Activated CD4-positive, alpha-beta memory T cell treated with anti-CD3 and anti-CD28 coated beads for 36 hours (primary cell): ENCODE results near the gene FCRL5. TPM values are rescaled to one million over a fixed set of nuclear protein-coding genes. Genes with fewer than 3 reads are reported as not detected.
A peak's percentile ranks its signal among the peaks of the same experiment; 100 is the strongest.
"Not testable (repeated sequence)": the region's sequence is repeated elsewhere in the genome, so short reads cannot be mapped to it uniquely, and the experiment has no call there.

Source experiments
- CTCF ChIA-PET: fragments of 350-600 bp; sonication (Branson Sonifier 250); formaldehyde crosslinking; loops from one replicate; lab custom pipeline; 2021; ENCODE audit warnings: antibody characterized with exemption, inconsistent platforms; lab: Charles Lee
- POLR2A ChIA-PET: fragments of 350-600 bp; sonication (Branson Sonifier 250); formaldehyde crosslinking; loops from one replicate; lab custom pipeline; 2021; ENCODE audit warnings: antibody characterized with exemption; lab: Charles Lee
- DNase-seq: peaks from one replicate; pipeline ENCODE4 v3.0.0-alpha.2; 2020
- H3K27ac Mint-ChIP-seq: one replicate; pipeline ENCODE4 v1.8.0; 2021; ENCODE audit warnings: mixed read lengths
- H3K27me3 Mint-ChIP-seq: one replicate; pipeline ENCODE4 v1.8.0; 2021; ENCODE audit warnings: mixed read lengths
- H3K36me3 Mint-ChIP-seq: one replicate; pipeline ENCODE4 v1.8.0; 2021; ENCODE audit warnings: mixed read lengths
- H3K4me1 Mint-ChIP-seq: one replicate; pipeline ENCODE4 v1.8.0; 2021; ENCODE audit warnings: low read depth, mixed read lengths
- H3K4me3 Mint-ChIP-seq: one replicate; pipeline ENCODE4 v1.8.0; 2021; ENCODE audit warnings: mild to moderate bottlenecking, mixed read lengths
- H3K9me3 Mint-ChIP-seq: one replicate; pipeline ENCODE4 v1.8.0; 2021; ENCODE audit warnings: mixed read lengths
- intact Hi-C: fragments of 100-400 bp; cut with micrococcal nuclease; formaldehyde crosslinking; loops from one replicate; pipeline ENCODE4 v1.15.1; 2023
- total RNA-seq, 2 experiments: library from RNA; stranded (reverse); gene quantifications; one replicate each; pipeline ENCODE4 v1.2.3, GENCODE V29; 2021

FCRL5 gene
- total RNA-seq, 2 experiments from 2014 or later: not detected

DNA sequence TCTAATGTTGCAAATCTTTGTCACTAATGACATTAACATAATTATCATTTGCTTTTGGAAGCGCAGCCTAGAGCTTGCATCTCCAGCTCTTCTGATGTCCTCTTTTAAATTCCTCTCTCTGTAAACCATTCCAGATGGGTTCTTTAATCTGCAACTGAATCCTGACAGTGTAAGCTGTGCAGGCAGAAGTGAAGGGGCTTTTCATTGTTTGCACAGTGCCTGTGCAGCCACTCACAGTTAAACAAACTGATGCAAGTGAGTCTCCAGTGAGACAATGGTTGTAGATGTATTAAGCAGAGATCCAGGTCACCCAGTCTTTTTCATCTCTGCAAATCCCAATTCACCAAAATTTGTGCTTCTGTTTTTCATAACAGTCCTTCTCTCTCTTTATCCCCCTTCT is 22.5 kb upstream of the FCRL5 start:
- Mint-ChIP-seq H3K4me1 (no peaks in the 10 kb centered on the region), H3K27me3 (peaks cover 10% of the 10 kb centered on the region), H3K27ac (no peak overlapping the region), H3K9me3 (no peaks in the 10 kb centered on the region), H3K4me3 (no peak overlapping the region), H3K36me3 (no peaks in the 10 kb centered on the region)
- ChIA-PET CTCF (interaction anchor here (1.5 kb wide), 1 partner anchor 550 kb away, joined by 3 read pairs; no protein-coding TSS in a partner anchor), POLR2A (no interaction called here)
- DNase-seq: no peak
- intact Hi-C loops: no loop called here

DNA sequence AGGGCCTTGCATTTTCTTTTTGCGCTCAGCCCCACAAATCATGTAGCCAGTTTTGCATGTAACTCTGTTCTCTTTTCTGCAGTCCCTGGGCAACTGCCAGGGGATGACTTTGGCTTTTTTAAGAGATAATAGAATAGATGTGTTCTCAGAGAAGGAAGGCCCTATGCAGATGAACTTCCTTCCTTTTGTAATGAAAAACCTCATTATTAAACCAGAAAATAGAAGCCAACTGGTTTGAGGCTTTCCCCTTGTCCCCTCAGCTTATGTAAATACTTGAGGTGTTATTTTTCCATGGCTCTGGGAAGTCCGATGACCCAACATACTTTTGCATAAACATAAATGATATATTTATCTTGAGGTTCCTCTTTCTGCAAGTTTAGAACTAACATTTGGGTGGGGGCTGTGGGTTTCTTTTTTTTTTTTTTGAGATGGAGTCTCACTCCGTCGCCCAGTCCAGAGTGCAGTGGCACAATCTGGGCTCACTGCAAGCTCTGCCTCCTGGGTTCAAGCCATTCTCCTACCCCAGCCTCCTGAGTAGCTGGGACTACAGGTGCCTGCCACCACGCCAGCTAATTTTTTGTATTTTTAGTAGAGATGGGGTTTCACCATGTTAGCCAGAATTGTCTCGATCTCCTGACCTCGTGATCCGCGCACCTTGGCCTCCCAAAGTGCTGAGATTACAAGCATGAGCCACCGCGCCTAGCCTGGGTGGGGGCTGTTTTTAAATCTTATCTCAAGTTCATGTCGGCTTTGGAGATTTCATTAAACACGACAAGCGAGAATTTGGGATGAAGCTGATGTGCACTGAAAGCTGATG is 14.4 kb upstream of the FCRL5 start:
- CTCF ChIA-PET: interaction anchor here (2.4 kb wide), 1 partner anchor 13 kb away, joined by 13 read pairs; no protein-coding TSS in a partner anchor
- no peak for DNase-seq
- Mint-ChIP-seq H3K9me3 (no peaks in the 10 kb centered on the region), H3K4me3 (no peak overlapping the region), H3K36me3 (no peaks in the 10 kb centered on the region), H3K4me1 (no peaks in the 10 kb centered on the region), H3K27me3 (peaks cover 26% of the 10 kb centered on the region), H3K27ac (no peak overlapping the region)
- intact Hi-C loops: no loop called here
- POLR2A ChIA-PET: interaction anchor here (1.1 kb wide), 1 partner anchor 11 kb away, joined by 3 read pairs; no protein-coding TSS in a partner anchor

DNA sequence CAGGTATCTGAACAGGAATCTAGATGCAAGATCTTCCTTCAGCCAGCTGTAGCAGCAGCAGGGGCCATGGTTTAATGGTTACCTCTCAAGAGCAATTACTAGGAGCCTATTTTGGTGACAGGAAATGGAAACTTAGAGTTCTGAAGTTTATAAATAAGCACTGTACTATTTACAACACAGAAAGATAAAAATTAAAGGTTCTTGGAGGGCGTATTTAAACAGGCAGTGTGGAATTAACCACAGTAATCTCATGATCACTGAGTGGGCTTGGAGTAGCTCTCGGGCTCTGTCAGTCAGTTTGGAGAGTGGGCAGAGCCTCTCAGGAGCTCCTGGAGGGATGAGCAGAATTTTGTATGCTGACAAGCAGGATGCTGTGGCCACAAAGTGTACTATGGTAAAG is 10.2 kb upstream of the FCRL5 start:
- Mint-ChIP-seq H3K4me3 (no peak overlapping the region), H3K27ac (no peak overlapping the region), H3K9me3 (no peaks in the 10 kb centered on the region), H3K4me1 (no peaks in the 10 kb centered on the region), H3K36me3 (no peaks in the 10 kb centered on the region), H3K27me3 (peaks cover 28% of the 10 kb centered on the region)
- CTCF ChIA-PET: interaction anchor here (0.7 kb wide), 1 partner anchor 33 kb away, joined by 3 read pairs; no protein-coding TSS in a partner anchor
- intact Hi-C loops: no loop called here
- no peak for DNase-seq
- POLR2A ChIA-PET: no interaction called here

DNA sequence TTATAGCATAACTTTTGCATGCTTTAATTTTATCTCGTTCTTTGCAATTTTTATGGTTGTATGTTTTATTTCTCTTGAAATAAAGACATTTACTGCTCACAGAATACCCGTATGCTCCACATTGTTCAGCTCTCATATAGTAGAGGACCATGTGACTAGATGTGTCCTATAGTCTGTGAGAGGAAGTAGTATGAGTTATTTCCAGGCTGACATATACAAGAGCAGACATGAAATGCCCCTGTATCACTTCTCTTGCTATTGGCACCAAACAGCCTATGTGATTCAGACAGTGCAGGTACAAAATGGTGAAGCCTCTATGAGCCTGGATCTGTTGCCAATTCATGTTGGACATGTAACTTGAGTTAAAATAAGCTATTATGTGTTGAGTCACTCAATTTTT is 5.8 kb upstream of the FCRL5 start:
- no peaks in the 10 kb centered on the region for H3K9me3 Mint-ChIP-seq
- H3K4me3 Mint-ChIP-seq: no peak overlapping the region
- no peak overlapping the region for H3K27ac Mint-ChIP-seq
- POLR2A ChIA-PET: no interaction called here
- no peak for DNase-seq
- no peaks in the 10 kb centered on the region for H3K36me3 Mint-ChIP-seq
- intact Hi-C loops: no loop called here
- CTCF ChIA-PET: no interaction called here
- no peaks in the 10 kb centered on the region for H3K4me1 Mint-ChIP-seq
- peaks cover 11% of the 10 kb centered on the region for H3K27me3 Mint-ChIP-seq

DNA sequence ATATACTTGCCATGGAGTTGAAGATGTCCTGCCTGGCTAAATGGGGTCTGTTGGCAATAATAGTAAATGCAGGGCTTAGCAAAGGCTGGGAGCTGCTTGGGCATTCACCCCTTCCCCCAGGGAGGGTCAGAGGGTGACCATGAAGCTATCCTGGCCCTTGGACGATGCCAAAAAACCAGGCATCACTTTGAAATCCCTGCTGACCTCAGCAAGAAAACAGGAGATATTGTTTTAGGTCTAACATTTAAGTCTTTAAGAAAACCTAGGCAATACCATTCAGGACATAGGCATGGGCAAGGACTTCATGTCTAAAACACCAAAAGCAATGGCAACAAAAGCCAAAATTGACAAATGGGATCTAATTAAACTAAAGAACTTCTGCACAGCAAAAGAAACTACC is 4.2 kb downstream of the FCRL5 start:
- CTCF ChIA-PET: not testable (repeated sequence)

DNA sequence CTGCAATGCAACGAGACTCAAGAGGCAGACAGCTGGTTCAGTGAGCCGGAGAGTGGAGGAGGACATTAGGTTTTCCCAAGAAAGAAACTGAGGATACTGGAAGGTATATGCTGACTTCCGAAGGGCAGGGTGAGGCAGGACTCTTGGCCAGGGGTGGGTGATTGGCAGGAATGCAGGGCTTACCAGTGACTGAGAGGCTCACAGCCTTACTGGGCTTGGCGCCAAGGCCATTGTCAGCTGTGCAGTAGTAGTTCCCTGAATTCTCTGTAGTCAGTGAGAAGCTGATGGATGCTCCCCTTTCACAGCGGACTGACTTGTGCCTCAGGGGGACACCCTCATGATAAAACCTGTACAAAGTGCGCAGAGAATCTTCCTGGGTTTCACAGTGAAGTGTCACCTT is 9.6 kb downstream of the FCRL5 start:
- intact Hi-C loops: no loop called here
- DNase-seq: no peak
- no peak overlapping the region for H3K4me3 Mint-ChIP-seq
- ChIA-PET POLR2A (no interaction called here), CTCF (no interaction called here)
- no peaks in the 10 kb centered on the region for H3K36me3 Mint-ChIP-seq
- no peaks in the 10 kb centered on the region for H3K9me3 Mint-ChIP-seq
- H3K27ac Mint-ChIP-seq: no peak overlapping the region
- no peaks in the 10 kb centered on the region for H3K4me1 Mint-ChIP-seq
- peaks cover 26% of the 10 kb centered on the region for H3K27me3 Mint-ChIP-seq

More for the DNA sequence above, 4.2 kb downstream of the FCRL5 start:
- POLR2A ChIA-PET, intact Hi-C loops, H3K27ac Mint-ChIP-seq, H3K36me3 Mint-ChIP-seq, H3K4me1 Mint-ChIP-seq, DNase-seq, H3K4me3 Mint-ChIP-seq, H3K9me3 Mint-ChIP-seq: not testable (repeated sequence)
- peaks cover 13% of the 10 kb centered on the region for H3K27me3 Mint-ChIP-seq

DNA sequence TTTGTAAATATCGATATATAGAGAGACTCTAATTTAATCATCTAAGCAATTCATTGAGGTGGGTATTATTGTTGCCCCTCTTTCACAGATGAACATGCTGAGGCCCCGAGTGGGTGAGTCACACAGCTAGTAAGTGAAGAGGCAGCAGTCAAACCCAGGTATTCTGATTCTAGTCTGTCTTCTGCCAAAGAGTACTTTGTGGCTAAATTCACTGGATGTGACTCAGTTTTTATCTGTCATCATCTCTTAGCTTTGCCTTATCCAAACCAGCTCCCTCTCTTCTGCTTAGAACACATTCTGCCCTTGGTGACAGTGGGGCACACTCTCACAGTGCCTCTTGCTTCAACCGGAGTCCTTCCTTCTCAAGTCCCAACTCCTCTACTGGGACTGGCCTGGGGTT is 11.5 kb downstream of the FCRL5 start:
- Mint-ChIP-seq H3K9me3 (no peaks in the 10 kb centered on the region), H3K27me3 (peaks cover 23% of the 10 kb centered on the region), H3K4me1 (no peaks in the 10 kb centered on the region), H3K36me3 (no peaks in the 10 kb centered on the region), H3K4me3 (no peak overlapping the region), H3K27ac (no peak overlapping the region)
- CTCF ChIA-PET: no interaction called here
- DNase-seq: no peak
- intact Hi-C loops: no loop called here
- POLR2A ChIA-PET: no interaction called here

DNA sequence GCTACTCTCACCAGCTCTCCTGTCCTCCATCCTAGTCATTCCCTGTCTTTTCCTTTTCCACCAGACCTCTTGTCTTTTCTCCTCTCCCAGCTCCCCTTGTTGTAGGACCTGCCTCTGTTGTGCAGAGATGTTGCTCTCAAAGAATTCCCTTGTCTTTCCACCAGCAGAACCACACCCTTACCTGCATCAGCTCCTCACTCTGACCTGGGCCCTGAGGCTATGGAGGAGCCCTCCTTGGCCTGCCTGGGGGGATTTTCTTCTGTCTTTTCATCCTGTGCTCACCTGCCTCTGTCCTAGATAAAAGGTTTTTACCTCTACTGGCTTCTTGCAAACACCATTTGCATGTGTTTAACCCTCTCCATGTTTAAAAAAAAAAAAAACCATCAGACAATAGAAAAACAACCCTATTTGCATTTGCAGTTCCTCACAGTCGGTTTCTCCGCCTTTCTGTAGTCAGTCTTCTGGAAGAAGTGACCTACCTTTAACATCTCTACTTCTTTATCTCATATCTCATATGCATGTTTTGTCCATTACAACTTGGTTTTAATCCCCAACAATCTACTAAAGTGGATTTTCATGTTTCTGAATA is 12.1 kb downstream of the FCRL5 start:
- H3K27me3 Mint-ChIP-seq: peaks cover 23% of the 10 kb centered on the region
- no peaks in the 10 kb centered on the region for H3K4me1 Mint-ChIP-seq
- no peak overlapping the region for H3K4me3 Mint-ChIP-seq
- intact Hi-C loops: no loop called here
- DNase-seq: no peak
- no peaks in the 10 kb centered on the region for H3K36me3 Mint-ChIP-seq
- ChIA-PET POLR2A (no interaction called here), CTCF (no interaction called here)
- no peaks in the 10 kb centered on the region for H3K9me3 Mint-ChIP-seq
- no peak overlapping the region for H3K27ac Mint-ChIP-seq

DNA sequence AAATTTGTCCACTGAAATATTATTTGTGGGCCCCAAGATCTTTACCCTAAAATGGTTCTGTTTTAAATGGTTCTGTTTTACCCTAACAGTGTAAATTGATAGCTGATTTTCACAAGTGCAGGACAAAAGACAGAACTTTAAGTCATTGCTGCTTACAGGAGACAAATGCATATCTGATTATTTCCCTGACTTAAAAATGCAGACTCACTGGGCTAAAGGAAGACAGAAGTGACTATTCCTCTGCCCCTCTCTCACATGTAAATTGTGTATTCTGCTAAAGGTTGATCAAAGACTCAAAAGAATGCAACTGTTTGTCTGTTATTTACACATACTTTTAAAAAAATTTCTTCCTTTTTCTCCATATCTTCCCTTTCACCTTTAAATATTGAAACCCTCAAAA is 12.7 kb downstream of the FCRL5 start:
- no peaks in the 10 kb centered on the region for H3K36me3 Mint-ChIP-seq
- H3K27me3 Mint-ChIP-seq: peaks cover 23% of the 10 kb centered on the region
- ChIA-PET CTCF (no interaction called here), POLR2A (no interaction called here)
- intact Hi-C loops: no loop called here
- H3K27ac Mint-ChIP-seq: no peak overlapping the region
- no peaks in the 10 kb centered on the region for H3K9me3 Mint-ChIP-seq
- no peak overlapping the region for H3K4me3 Mint-ChIP-seq
- DNase-seq: no peak
- H3K4me1 Mint-ChIP-seq: no peaks in the 10 kb centered on the region

DNA sequence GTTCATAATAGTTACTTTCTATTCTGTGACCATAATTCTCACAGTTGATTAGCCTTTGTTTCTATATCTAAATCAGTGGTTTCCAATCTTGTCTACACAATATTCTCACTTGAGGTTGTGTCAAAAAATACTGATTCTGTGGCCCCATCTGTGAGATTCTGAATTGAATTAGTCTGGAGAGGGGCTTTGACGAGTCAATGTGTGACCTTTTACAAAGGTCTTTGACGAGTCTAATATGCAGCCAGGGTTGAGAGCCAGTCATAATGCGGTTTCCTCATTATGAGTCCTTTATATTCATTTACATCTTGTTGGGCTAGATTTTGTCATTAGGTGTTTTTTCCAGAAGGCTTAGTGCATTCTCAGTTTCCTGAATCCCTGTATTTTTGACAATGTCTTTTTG is 19.7 kb downstream of the FCRL5 start:
- ChIA-PET POLR2A (no interaction called here), CTCF (no interaction called here)
- no peaks in the 10 kb centered on the region for H3K4me1 Mint-ChIP-seq

DNA sequence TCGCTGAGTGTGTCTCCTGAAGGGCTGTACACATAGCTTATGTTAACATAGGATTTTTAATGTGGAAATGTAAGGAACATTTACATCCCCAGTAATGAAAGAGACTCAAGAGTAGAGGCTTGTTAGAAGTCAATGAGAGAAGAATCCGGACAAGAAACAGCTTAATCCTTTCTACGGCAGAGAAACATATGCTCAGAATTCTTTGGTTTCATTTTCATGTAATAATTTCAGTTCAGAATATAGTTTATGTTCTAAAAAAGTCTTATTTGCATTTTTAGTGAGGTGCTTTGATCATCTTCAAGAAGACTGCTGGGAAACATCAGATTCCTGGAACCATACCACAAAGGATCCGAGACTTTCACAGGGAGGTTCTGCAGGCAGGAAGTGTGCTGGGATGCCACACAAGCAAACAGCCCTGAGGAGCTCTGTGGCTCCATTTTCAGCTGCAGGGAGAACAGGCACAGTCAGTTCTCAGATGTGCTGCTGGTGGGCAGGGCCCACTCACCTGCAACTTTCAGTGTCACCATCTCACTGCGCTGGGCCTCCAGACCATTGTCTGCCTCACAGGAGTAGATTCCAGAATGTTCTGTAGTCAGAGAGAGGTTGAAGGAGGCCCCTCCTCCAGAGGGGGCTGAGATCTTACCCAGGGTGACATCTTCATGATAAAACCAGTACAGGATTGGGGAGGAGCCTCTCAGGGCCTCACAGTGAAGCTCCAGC is 28.4 kb downstream of the FCRL5 start:
- intact Hi-C loops: no loop called here
- H3K9me3 Mint-ChIP-seq: no peaks in the 10 kb centered on the region
- H3K27me3 Mint-ChIP-seq: peaks cover 2% of the 10 kb centered on the region
- H3K4me1 Mint-ChIP-seq: peaks cover 8% of the 10 kb centered on the region
- H3K27ac Mint-ChIP-seq: no peak overlapping the region
- DNase-seq: peak; percentile 27
- ChIA-PET POLR2A (no interaction called here), CTCF (no interaction called here)
- H3K36me3 Mint-ChIP-seq: no peaks in the 10 kb centered on the region
- H3K4me3 Mint-ChIP-seq: peak overlapping the region; percentile 7

More for the DNA sequence above, 19.7 kb downstream of the FCRL5 start:
- Mint-ChIP-seq H3K27ac (no peak overlapping the region), H3K9me3 (no peaks in the 10 kb centered on the region), H3K4me3 (no peak overlapping the region), H3K36me3 (no peaks in the 10 kb centered on the region), H3K27me3 (peaks cover 10% of the 10 kb centered on the region)
- intact Hi-C loops: no loop called here
- no peak for DNase-seq

DNA sequence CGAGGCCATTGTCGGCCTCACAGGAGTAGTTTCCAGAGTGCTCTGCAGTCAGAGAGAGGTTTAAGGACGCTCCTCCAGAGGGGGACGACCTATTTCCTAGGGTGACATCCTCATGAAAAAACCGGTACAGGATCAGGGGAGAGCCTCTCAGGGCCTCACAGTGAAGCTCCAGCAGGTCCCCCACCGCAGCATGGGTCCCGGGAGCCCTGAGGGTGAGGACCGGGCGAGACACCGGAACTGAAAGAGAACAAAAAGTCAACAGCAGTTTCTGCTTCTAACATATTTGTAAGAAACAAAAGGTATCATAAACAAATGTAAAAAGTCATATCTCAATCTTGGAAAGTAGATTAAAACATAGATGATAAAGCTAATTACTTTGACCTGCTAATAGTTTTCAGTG is 31.3 kb downstream of the FCRL5 start:
- Mint-ChIP-seq H3K4me1 (peaks cover 8% of the 10 kb centered on the region), H3K27ac (no peak overlapping the region), H3K27me3 (peaks cover 2% of the 10 kb centered on the region), H3K4me3 (no peak overlapping the region), H3K36me3 (no peaks in the 10 kb centered on the region), H3K9me3 (no peaks in the 10 kb centered on the region)
- intact Hi-C loops: no loop called here
- POLR2A ChIA-PET: no interaction called here
- no peak for DNase-seq
- CTCF ChIA-PET: interaction anchor here (0.7 to 1.0 kb wide), 2 partner anchors 15 to 623 kb away, joined by 3 read pairs; no protein-coding TSS in a partner anchor
